KMS-11 (cell line): ENCODE measurements around the gene ASS1.

ENCODE experiments used
- H2AFZ ChIP-seq: fragments of 200-600 bp; sonication (generic); 2 replicates; pipeline ENCODE4 v1.6.1; 2016; ENCODE audit warnings: antibody characterized with exemption, mixed run types, low read depth
- H3K27ac ChIP-seq: fragments of 200-600 bp; sonication (generic); 2 replicates; pipeline ENCODE4 v1.6.1; 2016; ENCODE audit warnings: mild to moderate bottlenecking, mixed run types
- H3K27me3 ChIP-seq: fragments of 200-600 bp; sonication (generic); 2 replicates; pipeline ENCODE4 v1.6.1; 2017; ENCODE audit warnings: mild to moderate bottlenecking, low read depth, mixed run types, moderate library complexity; ENCODE audit not compliant: insufficient read depth
- H3K36me3 ChIP-seq: fragments of 200-600 bp; sonication (generic); 2 replicates; pipeline ENCODE4 v1.6.1; 2017; ENCODE audit warnings: mild to moderate bottlenecking, mixed run types; ENCODE audit not compliant: insufficient read depth
- H3K4me1 ChIP-seq: fragments of 200-600 bp; sonication (generic); 2 replicates; pipeline ENCODE4 v1.6.1; 2016; ENCODE audit warnings: mild to moderate bottlenecking, low read depth, mixed run types; ENCODE audit not compliant: poor library complexity, severe bottlenecking
- H3K4me2 ChIP-seq: fragments of 200-600 bp; sonication (generic); 2 replicates; pipeline ENCODE4 v1.7.0; 2016; ENCODE audit warnings: mild to moderate bottlenecking, mixed run types
- H3K4me3 ChIP-seq: fragments of 200-600 bp; sonication (generic); IDR thresholded peaks from 2 replicates; pipeline ENCODE4 v1.6.1; 2017; ENCODE audit warnings: low read depth, low read length, mixed read lengths; ENCODE audit not compliant: insufficient read depth
- H3K79me2 ChIP-seq: fragments of 200-600 bp; sonication (generic); 2 replicates; pipeline ENCODE4 v1.6.1; 2016; ENCODE audit warnings: low read depth, mixed run types; ENCODE audit not compliant: insufficient read depth
- H3K9ac ChIP-seq: fragments of 200-600 bp; sonication (generic); 2 replicates; pipeline ENCODE4 v1.6.1; 2016; ENCODE audit warnings: mild to moderate bottlenecking, mixed run types
- H4K20me1 ChIP-seq: fragments of 200-600 bp; sonication (generic); 2 replicates; pipeline ENCODE4 v1.6.1; 2016; ENCODE audit warnings: mild to moderate bottlenecking, mixed run types; ENCODE audit not compliant: insufficient read depth
- TF ChIP-seq, protein P1 (sequence below): fragments of 200-600 bp; sonication (generic); conservative IDR thresholded peaks from 2 replicates; pipeline ENCODE4 v1.6.1; 2017; ENCODE audit warnings: low read depth, mild to moderate bottlenecking, antibody characterized with exemption, low read length, moderate library complexity, mixed read lengths

ASS1 gene

DNA sequence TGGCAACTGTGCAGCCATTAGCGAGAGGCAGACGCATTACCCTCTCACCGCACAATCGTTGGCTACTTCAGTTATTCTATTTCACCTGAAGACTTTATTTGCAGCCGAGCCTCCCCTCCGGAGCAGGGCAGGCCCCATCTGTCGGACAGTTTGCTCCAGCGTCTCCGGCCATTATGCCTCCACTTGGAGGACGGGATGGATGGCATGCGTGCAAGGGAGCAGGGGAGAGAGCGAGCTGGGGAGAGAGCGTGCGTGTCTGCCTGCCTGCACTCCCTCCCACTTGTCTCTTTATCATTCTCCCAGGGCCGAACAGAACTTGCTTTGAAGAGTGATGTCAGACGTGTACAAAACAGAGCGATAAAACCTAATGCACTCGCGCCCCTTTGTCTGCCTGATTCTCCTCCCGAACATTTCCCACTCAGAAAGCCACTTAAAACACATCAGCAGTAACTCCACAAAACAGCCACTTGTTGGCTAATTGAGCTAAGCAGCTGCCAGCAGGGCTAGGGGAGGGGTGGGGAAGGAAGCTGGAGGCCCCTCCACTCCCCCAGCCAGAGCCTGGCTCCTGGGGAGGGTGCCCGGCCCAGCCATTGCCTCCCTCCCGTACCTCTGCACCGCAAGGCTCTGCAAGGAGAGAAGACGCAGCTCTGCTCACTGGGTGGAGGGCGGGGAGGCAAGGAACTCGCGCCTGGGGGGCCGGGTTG lies 91.2 kb downstream of the ASS1 start:
- Histone ChIP-seq H3K27me3 (peaks cover 90% of the 10 kb centered on the region), H4K20me1 (no peaks in the 10 kb centered on the region), H2AFZ (no peak overlapping the region), H3K9ac (no peak overlapping the region), H3K4me3 (no peak overlapping the region), H3K4me1 (no peaks in the 10 kb centered on the region), H3K27ac (no peak overlapping the region), H3K36me3 (no peaks in the 10 kb centered on the region), H3K4me2 (no peak overlapping the region), H3K79me2 (no peaks in the 10 kb centered on the region)
- TF ChIP-seq, protein P1, sequence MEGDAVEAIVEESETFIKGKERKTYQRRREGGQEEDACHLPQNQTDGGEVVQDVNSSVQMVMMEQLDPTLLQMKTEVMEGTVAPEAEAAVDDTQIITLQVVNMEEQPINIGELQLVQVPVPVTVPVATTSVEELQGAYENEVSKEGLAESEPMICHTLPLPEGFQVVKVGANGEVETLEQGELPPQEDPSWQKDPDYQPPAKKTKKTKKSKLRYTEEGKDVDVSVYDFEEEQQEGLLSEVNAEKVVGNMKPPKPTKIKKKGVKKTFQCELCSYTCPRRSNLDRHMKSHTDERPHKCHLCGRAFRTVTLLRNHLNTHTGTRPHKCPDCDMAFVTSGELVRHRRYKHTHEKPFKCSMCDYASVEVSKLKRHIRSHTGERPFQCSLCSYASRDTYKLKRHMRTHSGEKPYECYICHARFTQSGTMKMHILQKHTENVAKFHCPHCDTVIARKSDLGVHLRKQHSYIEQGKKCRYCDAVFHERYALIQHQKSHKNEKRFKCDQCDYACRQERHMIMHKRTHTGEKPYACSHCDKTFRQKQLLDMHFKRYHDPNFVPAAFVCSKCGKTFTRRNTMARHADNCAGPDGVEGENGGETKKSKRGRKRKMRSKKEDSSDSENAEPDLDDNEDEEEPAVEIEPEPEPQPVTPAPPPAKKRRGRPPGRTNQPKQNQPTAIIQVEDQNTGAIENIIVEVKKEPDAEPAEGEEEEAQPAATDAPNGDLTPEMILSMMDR: no peak

DNA sequence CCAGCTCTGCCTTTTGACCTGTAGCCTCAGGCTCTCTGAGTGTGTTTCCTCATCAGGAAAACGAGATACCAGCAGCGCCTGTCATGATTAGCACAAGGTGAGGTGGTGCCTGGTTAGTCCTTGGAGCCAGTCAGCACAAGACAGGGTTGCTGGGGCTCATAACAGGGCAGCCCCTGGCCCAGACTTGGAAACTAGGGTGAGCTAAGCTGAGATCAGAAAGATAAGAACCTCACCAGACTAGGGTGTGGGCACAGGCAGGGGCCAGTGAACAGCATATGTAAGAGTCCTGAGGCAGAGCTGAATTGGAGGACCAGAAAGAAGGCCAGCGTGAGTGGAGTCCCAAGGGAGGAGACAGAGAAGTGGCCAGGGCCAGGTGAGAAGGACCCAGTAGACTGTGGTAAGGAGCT lies 91.9 kb downstream of the ASS1 start:
- Histone ChIP-seq H3K79me2 (no peaks in the 10 kb centered on the region), H4K20me1 (no peaks in the 10 kb centered on the region), H3K36me3 (no peaks in the 10 kb centered on the region), H2AFZ (no peak overlapping the region), H3K4me3 (no peak overlapping the region), H3K27ac (no peak overlapping the region), H3K4me1 (no peaks in the 10 kb centered on the region), H3K9ac (no peak overlapping the region), H3K4me2 (no peak overlapping the region), H3K27me3 (peaks cover 88% of the 10 kb centered on the region)
- TF ChIP-seq, protein P1: no peak

DNA sequence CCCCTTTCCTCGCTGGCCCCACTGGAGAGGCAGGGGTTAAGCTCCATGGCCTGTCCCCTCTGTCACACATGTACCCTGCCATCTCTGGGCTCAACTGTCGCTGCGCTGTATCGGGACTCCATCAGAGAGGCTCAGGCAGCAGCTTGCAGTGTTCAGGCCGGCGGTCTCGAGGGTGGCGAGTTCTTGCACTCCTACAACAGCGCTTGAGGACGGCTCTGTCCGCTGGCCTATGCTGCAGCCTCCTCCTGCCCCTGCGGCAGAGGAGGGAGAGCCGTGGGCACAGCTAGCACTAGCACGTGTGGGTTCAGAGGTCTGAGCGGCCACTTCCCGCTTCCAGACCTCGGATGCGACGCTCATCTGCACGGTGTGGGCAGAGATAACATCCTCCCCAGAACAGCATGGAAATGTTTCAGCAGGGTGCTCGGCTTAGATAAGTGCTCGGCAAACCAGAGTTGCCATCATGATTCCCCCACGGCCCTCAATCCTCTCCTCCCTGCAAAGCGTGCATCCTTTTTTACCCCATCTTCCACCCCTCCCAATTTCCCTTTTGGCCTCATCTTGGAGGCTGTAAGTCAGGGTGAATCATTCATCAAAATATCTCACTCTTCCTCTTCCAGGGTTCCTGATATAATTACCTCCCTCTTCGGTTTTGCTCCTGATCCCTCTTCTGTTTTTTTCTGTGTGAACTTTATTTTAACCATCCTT lies 92.7 kb downstream of the ASS1 start:
- TF ChIP-seq, protein P1: no peak
- no peak overlapping the region for H3K27ac ChIP-seq

DNA sequence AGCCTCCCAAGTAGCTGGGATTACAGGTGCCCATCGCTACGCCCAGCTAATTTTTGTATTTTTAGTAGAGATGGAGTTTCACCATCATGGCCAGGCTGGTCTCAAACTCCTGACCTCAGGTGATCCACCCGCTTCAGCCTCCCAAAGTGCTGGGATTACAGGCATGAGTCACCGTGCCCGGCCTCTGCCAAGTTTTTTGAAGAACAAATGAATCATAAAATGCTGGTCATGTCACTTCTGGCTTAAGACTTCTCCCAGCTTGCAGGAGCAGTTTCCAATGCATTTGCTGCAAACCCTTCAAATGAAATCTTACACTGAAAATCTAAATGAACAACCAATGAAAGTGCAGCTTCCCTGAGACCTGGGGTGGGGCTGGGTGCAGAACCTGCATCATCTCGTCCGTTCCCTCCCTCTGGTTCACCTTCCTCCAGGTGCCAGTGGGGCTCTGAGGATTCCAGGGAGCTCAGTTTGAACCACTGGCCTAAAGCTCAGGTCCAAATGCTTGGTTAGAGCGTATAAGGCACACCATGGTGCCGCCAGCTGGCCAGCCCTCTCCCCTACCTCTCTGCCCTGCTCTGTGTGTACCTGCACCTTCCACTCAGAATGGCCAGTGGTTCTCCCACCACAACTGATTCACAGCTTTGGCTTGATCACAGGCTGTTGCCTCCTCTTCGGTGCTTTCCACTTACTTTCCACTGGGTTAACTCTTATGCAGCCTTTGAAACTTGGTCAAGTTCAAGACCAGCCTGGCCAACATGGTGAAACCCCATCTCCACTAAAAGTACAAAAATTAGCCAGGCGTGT lies 94.9 kb downstream of the ASS1 start:
- Histone ChIP-seq H3K4me1 (no peaks in the 10 kb centered on the region), H3K4me3 (no peak overlapping the region), H2AFZ (no peak overlapping the region)

More for the DNA sequence above, 92.7 kb downstream of the ASS1 start:
- H2AFZ ChIP-seq: no peak overlapping the region
- no peaks in the 10 kb centered on the region for H3K36me3 ChIP-seq
- no peak overlapping the region for H3K4me2 ChIP-seq
- H3K4me1 ChIP-seq: no peaks in the 10 kb centered on the region
- H3K27me3 ChIP-seq: peaks cover 89% of the 10 kb centered on the region
- H4K20me1 ChIP-seq: no peaks in the 10 kb centered on the region
- no peaks in the 10 kb centered on the region for H3K79me2 ChIP-seq
- no peak overlapping the region for H3K4me3 ChIP-seq
- no peak overlapping the region for H3K9ac ChIP-seq

More for the DNA sequence above, 94.9 kb downstream of the ASS1 start:
- no peak overlapping the region for H3K4me2 ChIP-seq
- no peaks in the 10 kb centered on the region for H3K79me2 ChIP-seq
- TF ChIP-seq, protein P1: no peak
- H4K20me1 ChIP-seq: no peaks in the 10 kb centered on the region
- peaks cover 91% of the 10 kb centered on the region for H3K27me3 ChIP-seq
- no peak overlapping the region for H3K27ac ChIP-seq
- no peaks in the 10 kb centered on the region for H3K36me3 ChIP-seq
- no peak overlapping the region for H3K9ac ChIP-seq
